Aorta (tissue), 5 donors: ENCODE data around the gene PTPRK. TPM values are rescaled to one million over a fixed set of nuclear protein-coding genes. Genes with fewer than 3 reads are reported as not detected.

ENCODE experiments used
- ATAC-seq: fragments of 200-7000 bp; cut with Tn5 transposase; one replicate; pipeline ENCODE4 v1.9.1; 2022; ENCODE audit warnings: moderate library complexity; ENCODE audit not compliant: low FRiP score
- DNase-seq, 2 donors: peaks; one replicate each; pipeline ENCODE4 v3.0.0-alpha.2; 2020
- H3K27ac ChIP-seq, 2 donors: one replicate each; pipeline ENCODE4 v1.5.1; 2013; ENCODE audit warnings: low read length in 2 of 2, mild to moderate bottlenecking in 2 of 2, moderate library complexity in 2 of 2, control low read depth in 1 of 2, inconsistent platforms in 1 of 2, low read depth in 1 of 2
- H3K27me3 ChIP-seq, 2 donors: one replicate each; pipeline ENCODE4 v1.6.1; 2013; ENCODE audit warnings: control low read depth in 1 of 2, low read length in 1 of 2, mild to moderate bottlenecking in 1 of 2, moderate library complexity in 1 of 2; ENCODE audit not compliant: insufficient read depth in 2 of 2, control insufficient read depth in 1 of 2
- H3K36me3 ChIP-seq, 2 donors: one replicate each; pipeline ENCODE4 v1.6.1; 2013; ENCODE audit warnings: control low read depth in 1 of 2, low read length in 1 of 2, mild to moderate bottlenecking in 1 of 2; ENCODE audit not compliant: insufficient read depth in 2 of 2, control insufficient read depth in 1 of 2
- H3K4me1 ChIP-seq, 2 donors: one replicate each; pipeline ENCODE4 v1.6.1; 2013; ENCODE audit warnings: low read length in 2 of 2, control low read depth in 1 of 2, mild to moderate bottlenecking in 1 of 2, moderate library complexity in 1 of 2; ENCODE audit not compliant: insufficient read depth in 2 of 2, control insufficient read depth in 1 of 2
- H3K4me3 ChIP-seq, 2 donors: one replicate each; pipeline ENCODE4 v1.5.1; 2013; ENCODE audit warnings: low read length in 2 of 2, control low read depth in 1 of 2, mild to moderate bottlenecking in 1 of 2
- H3K9me3 ChIP-seq: one replicate; pipeline ENCODE4 v1.6.1; 2013; ENCODE audit warnings: mild to moderate bottlenecking, low read length; ENCODE audit not compliant: control insufficient read depth
- WGBS, 2 donors: extraction: QIAGEN DNeasy Blood & Tissue Kit; methylation state at CpG; one replicate each; pipeline ENCODE4 v1.1.7; 2013; 5-methylcytosine and 5-hydroxymethylcytosine counted together
- intact Hi-C, 2 donors: fragments of 100-400 bp; cut with DNase I; formaldehyde crosslinking; loops; one replicate each; pipeline versions ENCODE4 v1.14.2 to v1.15.0; 2022
- polyA plus RNA-seq, 2 donors: library from polyadenylated mRNA; stranded (reverse); fragments of 200-250 nt; gene quantifications; one replicate each; pipeline ENCODE4 v1.2.3, GENCODE V29; 2013
- total RNA-seq, 2 donors: library from RNA; stranded (reverse); fragmentation: NEBNext Ultra II Directional; extraction: Animal tissue kit (Norgen Biotek cat#: 25700); gene quantifications; one replicate each; pipeline ENCODE4 v1.2.1, GENCODE V29; 2021
- donor health status: healthy with polysubstance abuse.
- donor health status: Bipolar disorder and iron deficiency.
- donor health status: DM: no; HTN: no; CAD: no.
- donor health status: DM: no; HTN: no; CAD: no.
- donor health status: DM: yes; HTN: yes; CAD: no.

Gene PTPRK
- total and polyA plus RNA-seq, 4 donors, result 3.9 to 50.6 (median 24.9) TPM

GRCh38 chr6:128365520-128366160 is 154.8 kb downstream of the PTPRK start:
- ATAC-seq (no peak), DNase-seq (no peak)
- Histone ChIP-seq H3K36me3 (no peaks in the 10 kb centered on the region), H3K27me3 (no peaks in the 10 kb centered on the region), H3K27ac (no peak overlapping the region), H3K9me3 (no peaks in the 10 kb centered on the region), H3K4me1 (no peaks in the 10 kb centered on the region), H3K4me3 (no peak overlapping the region)
- intact Hi-C loops, result no loop called here
- WGBS, 2 donors, result 94 to 95% methylated on average over 3 of the region's 3 CpGs

GRCh38 chr6:128364766-128365519 is 155.5 kb downstream of the PTPRK start:
- no peak for ATAC-seq
- no peaks in the 10 kb centered on the region for H3K9me3 ChIP-seq
- no peak overlapping the region for H3K4me3 ChIP-seq
- H3K4me1 ChIP-seq, result no peaks in the 10 kb centered on the region
- no peak for DNase-seq
- H3K27ac ChIP-seq, result no peak overlapping the region
- WGBS, 2 donors, result 49 to 53% methylated on average over 3 of the region's 3 CpGs
- no peaks in the 10 kb centered on the region for H3K27me3 ChIP-seq
- intact Hi-C loops, result no loop called here
- H3K36me3 ChIP-seq, result no peaks in the 10 kb centered on the region

DNA sequence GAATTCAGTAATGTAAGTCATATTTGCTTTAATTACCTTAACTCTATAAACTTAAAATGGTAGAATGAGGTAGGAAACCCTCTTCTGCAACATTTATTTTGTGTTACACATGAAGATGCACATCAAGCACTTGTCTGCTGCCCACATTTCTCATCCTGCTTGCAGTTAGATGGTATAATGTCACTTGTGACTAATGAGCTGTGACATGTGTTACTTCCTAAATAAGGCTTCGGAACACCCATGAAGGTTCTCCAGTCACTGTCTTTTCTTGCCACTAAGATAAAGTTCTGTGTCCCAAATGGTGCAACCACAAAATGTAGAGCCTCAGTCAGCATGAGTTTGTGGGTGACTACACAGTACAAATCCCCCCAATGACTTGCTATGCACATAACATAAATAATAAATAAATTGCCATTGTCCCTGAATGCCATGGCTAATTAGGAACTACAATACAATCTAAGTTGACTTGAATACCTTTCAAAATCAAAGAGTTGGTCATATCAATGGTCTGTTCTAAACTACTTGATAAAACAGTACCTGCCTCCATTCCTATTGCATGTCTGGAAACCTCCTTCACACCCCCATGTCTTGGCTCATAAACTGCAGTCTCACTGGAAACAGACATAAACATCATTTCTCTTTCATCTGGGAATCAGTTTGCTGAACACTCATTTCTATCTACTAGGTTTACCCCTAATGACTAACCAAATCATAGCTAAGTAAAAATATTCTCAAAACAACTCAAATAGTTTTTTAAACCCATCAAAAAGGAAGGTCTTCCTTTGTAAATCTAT is 157.2 kb downstream of the PTPRK start:
- Histone ChIP-seq H3K9me3 (no peaks in the 10 kb centered on the region), H3K4me1 (peaks cover 0 to 3% of the 10 kb centered on the region in 2 donors), H3K27me3 (no peaks in the 10 kb centered on the region), H3K36me3 (no peaks in the 10 kb centered on the region), H3K27ac (no peak overlapping the region), H3K4me3 (no peak overlapping the region)
- intact Hi-C loops, result no loop called here
- no peak for DNase-seq
- ATAC-seq, result no peak
- WGBS, 2 donors, result 96 to 97% methylated on average over 1 of the region's 1 CpG

GRCh38 chr6:128361378-128361777 is 159.0 kb downstream of the PTPRK start:
- Histone ChIP-seq H3K9me3 (no peaks in the 10 kb centered on the region), H3K4me1 (peaks cover 0 to 3% of the 10 kb centered on the region in 2 donors), H3K27ac (no peak overlapping the region), H3K27me3 (no peaks in the 10 kb centered on the region), H3K4me3 (no peak overlapping the region), H3K36me3 (no peaks in the 10 kb centered on the region)
- DNase-seq (no peak), ATAC-seq (no peak)
- intact Hi-C loops, result no loop called here
- 96% methylated on average over 2 of the region's 2 CpGs for whole genome bisulfite sequencing, 2 donors

- H3K9me3 ChIP-seq, result no peaks in the 10 kb centered on the region
- no peak overlapping the region for H3K27ac ChIP-seq
- intact Hi-C loops, result no loop called here
- H3K27me3 ChIP-seq, result no peaks in the 10 kb centered on the region
- ATAC-seq, result no peak
- H3K36me3 ChIP-seq, result no peaks in the 10 kb centered on the region
- DNase-seq, result no peak
- H3K4me3 ChIP-seq, result no peak overlapping the region
- H3K4me1 ChIP-seq, result peaks cover 0 to 3% of the 10 kb centered on the region in 2 donors
- WGBS, 2 donors, result 25 to 32% methylated on average over 3 of the region's 3 CpGs
Observed at GRCh38 chr6:128358244-128358776, 162.1 kb downstream of the PTPRK start.

DNA sequence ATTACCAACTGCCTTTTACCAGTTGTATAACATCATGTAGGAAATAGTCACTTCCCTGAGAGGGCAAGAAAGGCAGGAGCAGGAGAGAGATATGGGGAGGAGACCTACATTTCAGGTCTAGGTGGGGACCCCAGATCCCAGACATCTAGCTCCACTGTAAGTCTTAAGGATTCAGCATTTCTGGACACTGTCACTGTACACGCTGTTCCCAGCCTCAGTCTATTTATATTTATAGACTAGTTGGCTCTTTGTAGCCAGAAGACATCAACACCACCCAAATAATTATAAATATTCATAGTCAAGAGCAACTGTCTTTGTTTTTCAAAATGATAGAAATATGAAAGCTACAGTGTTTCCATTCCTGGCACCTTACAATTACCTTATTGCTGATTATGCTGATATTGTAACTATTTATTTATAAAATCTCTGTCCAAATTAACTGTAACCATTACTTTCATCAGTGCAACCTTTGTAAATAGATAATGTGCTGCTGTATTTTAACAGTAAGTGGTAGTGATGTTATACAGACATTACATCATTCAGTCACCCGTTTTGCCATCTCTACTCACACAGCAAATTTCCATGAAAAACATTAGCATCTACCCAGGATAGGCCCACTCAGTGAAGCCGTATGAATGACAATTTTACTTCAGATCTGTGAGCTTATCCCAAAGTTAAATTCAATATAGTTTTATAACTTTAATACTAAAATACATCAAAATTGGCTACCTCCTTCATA is 162.8 kb downstream of the PTPRK start:
- Histone ChIP-seq H3K36me3 (no peaks in the 10 kb centered on the region), H3K4me3 (no peak overlapping the region), H3K27ac (no peak overlapping the region), H3K9me3 (no peaks in the 10 kb centered on the region), H3K27me3 (no peaks in the 10 kb centered on the region), H3K4me1 (peaks cover 0 to 3% of the 10 kb centered on the region in 2 donors)
- intact Hi-C loops, result no loop called here
- no peak for ATAC-seq
- DNase-seq, result no peak
- WGBS, 2 donors, result 75 to 81% methylated on average over 3 of the region's 3 CpGs

- Histone ChIP-seq H3K4me1 (peaks cover 0 to 2% of the 10 kb centered on the region in 2 donors), H3K9me3 (no peaks in the 10 kb centered on the region), H3K36me3 (no peaks in the 10 kb centered on the region), H3K27me3 (no peaks in the 10 kb centered on the region), H3K27ac (no peak overlapping the region), H3K4me3 (no peak overlapping the region)
- DNase-seq (no peak), ATAC-seq (no peak)
- intact Hi-C loops, result no loop called here
- WGBS, 2 donors, result 93 to 100% methylated on average over 1 of the region's 1 CpG
Observed at GRCh38 chr6:128352366-128352765, 168.0 kb downstream of the PTPRK start.

- H3K4me3 ChIP-seq, result no peak overlapping the region
- no peaks in the 10 kb centered on the region for H3K27me3 ChIP-seq
- no peak for DNase-seq
- peaks cover 0 to 2% of the 10 kb centered on the region in 2 donors for H3K4me1 ChIP-seq
- no peaks in the 10 kb centered on the region for H3K36me3 ChIP-seq
- intact Hi-C loops, result no loop called here
- H3K9me3 ChIP-seq, result no peaks in the 10 kb centered on the region
- no peak for ATAC-seq
- 94 to 96% methylated on average over 2 of the region's 2 CpGs for WGBS, 2 donors
- H3K27ac ChIP-seq, result no peak overlapping the region
Observed at GRCh38 chr6:128351255-128351514, 169.2 kb downstream of the PTPRK start.
